ENCODE measurements around the gene ZNF385C. TPM values are rescaled to one million over a fixed set of nuclear protein-coding genes. Genes with fewer than 3 reads are reported as not detected.

Gene ZNF385C
- total and polyA plus RNA-seq, 2 experiments from 2014 or later = not detected

DNA sequence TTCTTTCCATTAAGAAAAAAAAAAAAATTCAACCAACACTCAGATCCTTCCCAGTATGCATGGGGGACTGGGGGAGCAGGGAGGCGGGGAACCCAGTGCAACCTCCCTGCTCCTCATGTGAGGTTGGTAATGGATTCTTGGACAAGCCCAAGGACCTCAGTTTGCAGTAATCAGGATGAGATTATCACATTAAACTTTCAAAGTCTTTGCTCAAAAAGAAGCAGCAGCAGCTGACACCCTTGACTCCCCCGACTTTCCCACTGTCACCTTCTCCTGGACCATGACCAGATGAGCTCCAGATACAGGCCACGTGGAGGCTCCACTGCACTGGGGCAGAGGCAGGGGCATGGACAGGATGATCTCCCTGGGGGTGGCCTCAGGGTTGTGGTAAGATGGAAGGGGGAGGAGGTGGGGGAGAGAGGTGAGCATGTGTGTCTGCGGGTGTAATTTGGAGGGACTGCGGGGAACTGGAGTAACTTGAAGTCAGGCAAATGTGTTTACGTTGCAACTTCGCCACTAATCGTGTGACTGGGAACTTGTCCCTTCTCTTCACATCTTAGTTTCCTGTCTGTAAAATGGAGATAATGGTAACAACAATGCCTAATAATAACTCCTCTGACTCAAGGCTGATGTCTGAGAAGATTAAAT, 19.8 kb downstream of the ZNF385C start:
- in situ Hi-C loops (cut with MboI) = no loop called here
- Histone ChIP-seq H3K4me1 (ENCODE audit: insufficient read depth) (no peaks in the 10 kb centered on the region), H3K36me3 (ENCODE audit: low read depth) (no peaks in the 10 kb centered on the region), H3K4me2 (ENCODE audit: unreplicated experiment) (no peak overlapping the region), H3K4me3 (no peak overlapping the region), H4K20me1 (ENCODE audit: insufficient read depth) (no peaks in the 10 kb centered on the region), H3K27me3 (replicated peaks; ENCODE audit: insufficient read depth) (no peaks in the 10 kb centered on the region; the same call in none of the 2 replicates), H3F3A (ENCODE audit: insufficient read depth) (no peaks in the 10 kb centered on the region), H2AFZ (no peak overlapping the region), H3K9ac (no peak overlapping the region), H3K27ac (no peak overlapping the region), H3K9me3 (ENCODE audit: low read depth) (no peaks in the 10 kb centered on the region), H3K9me2 (ENCODE audit: insufficient read depth) (no peaks in the 10 kb centered on the region), H3K79me2 (ENCODE audit: insufficient read depth) (no peaks in the 10 kb centered on the region)
- TF ChIP-seq EZH2 (IDR thresholded peaks at IDR 0.05; ENCODE audit: insufficient read depth, poor library complexity, severe bottlenecking) = no peak
- no peak for TF ChIP-seq EZH2phosphoT487 (IDR thresholded peaks at IDR 0.05; ENCODE audit: insufficient read depth, low read depth)
- WGBS, 2 experiments (ENCODE audit: low coverage in 1 of 2, low lambda C conversion rate in 2 of 2, missing lambda C conversion rate in 2 of 2) = 66 to 75% methylated on average over 6 to 8 of the region's 8 CpGs
- no peak for DNase-seq

DNA sequence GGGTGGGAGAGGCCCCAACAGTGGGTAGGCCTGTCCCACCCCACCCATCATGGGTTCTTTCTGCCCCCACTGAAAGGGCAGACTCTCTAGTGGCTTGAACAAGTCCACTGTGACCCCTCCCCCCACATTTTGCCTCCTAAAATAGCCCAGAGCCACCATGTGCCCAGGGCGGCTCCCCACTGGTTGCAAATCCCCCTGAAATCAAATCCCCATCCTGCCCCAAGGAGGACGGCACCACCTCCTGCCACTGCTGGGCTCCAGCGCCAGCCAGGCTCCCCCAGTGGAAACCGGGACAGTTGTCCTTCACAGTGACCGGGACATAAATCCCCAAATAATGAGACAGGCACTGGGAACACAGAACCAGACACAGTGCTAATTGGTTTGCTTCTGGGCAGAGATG, 20.5 kb downstream of the ZNF385C start:
- WGBS, 2 experiments (ENCODE audit: low coverage in 1 of 2, low lambda C conversion rate in 2 of 2, missing lambda C conversion rate in 2 of 2) = 77% methylated on average over 5 of the region's 5 CpGs
- Histone ChIP-seq H4K20me1 (ENCODE audit: insufficient read depth) (no peaks in the 10 kb centered on the region), H3K27ac (no peak overlapping the region), H3K9me2 (ENCODE audit: insufficient read depth) (no peaks in the 10 kb centered on the region), H3K9ac (no peak overlapping the region), H3K27me3 (replicated peaks; ENCODE audit: insufficient read depth) (peaks cover 5% of the 10 kb centered on the region), H3K36me3 (ENCODE audit: low read depth) (no peaks in the 10 kb centered on the region), H3K9me3 (ENCODE audit: low read depth) (no peaks in the 10 kb centered on the region), H3K4me1 (ENCODE audit: insufficient read depth) (no peaks in the 10 kb centered on the region), H3K79me2 (ENCODE audit: insufficient read depth) (no peaks in the 10 kb centered on the region), H2AFZ (no peak overlapping the region), H3K4me3 (no peak overlapping the region), H3F3A (ENCODE audit: insufficient read depth) (no peaks in the 10 kb centered on the region), H3K4me2 (ENCODE audit: unreplicated experiment) (no peak overlapping the region)
- no peak for DNase-seq
- no peak for TF ChIP-seq EZH2phosphoT487 (IDR thresholded peaks at IDR 0.05; ENCODE audit: insufficient read depth, low read depth)
- no peak for TF ChIP-seq EZH2 (IDR thresholded peaks at IDR 0.05; ENCODE audit: insufficient read depth, poor library complexity, severe bottlenecking)
- in situ Hi-C loops (cut with MboI) = no loop called here

DNA sequence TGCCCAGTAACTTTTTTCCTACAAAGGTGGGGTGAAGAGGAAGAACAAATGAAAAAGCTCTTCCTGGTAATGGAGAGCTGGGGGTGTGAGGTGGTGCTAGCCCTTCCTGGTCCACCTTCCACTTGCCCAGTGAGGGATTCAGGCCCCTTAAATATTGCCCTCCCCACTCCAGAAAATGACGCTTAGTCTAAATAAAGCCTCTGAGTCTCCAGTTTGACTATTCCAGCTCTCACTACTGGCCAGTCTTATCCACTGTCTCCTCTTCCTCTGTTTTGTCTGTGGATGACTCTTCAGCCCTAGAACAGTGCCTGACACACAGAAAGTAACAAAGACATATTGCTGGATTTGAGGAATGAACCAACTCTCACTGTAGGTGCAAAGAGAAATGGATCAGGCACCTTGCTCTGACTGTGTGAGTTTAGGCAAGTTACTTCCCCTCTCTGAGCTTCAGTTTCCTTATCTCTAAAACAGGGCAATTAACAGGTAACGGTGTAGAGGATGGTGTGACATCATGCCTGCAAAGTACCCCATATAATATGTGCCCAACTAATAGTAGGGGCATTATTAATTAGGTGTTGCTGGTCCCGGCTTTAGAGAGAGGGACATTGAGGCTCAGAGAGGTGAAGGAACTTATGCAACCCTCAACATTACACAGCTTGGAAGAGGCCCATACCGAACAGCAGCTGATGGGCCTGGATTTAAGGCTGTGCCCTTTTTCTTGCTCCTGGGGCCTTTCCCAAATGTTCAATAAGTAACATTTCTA, 21.3 kb downstream of the ZNF385C start:
- H3K79me2 ChIP-seq (ENCODE audit: insufficient read depth) = no peaks in the 10 kb centered on the region
- no peaks in the 10 kb centered on the region for H3K36me3 ChIP-seq (ENCODE audit: low read depth)
- no peaks in the 10 kb centered on the region for H3F3A ChIP-seq (ENCODE audit: insufficient read depth)
- no peak overlapping the region for H2AFZ ChIP-seq
- no peak overlapping the region for H3K4me3 ChIP-seq
- no peak overlapping the region for H3K27ac ChIP-seq
- no peaks in the 10 kb centered on the region for H3K9me2 ChIP-seq (ENCODE audit: insufficient read depth)
- H4K20me1 ChIP-seq (ENCODE audit: insufficient read depth) = no peaks in the 10 kb centered on the region
- WGBS, 2 experiments (ENCODE audit: low coverage in 1 of 2, low lambda C conversion rate in 2 of 2, missing lambda C conversion rate in 2 of 2) = 89 to 90% methylated on average over 4 of the region's 4 CpGs
- no peak overlapping the region for H3K4me2 ChIP-seq (ENCODE audit: unreplicated experiment)
- H3K4me1 ChIP-seq (ENCODE audit: insufficient read depth) = 0 out of 2 replicates have a peak, but pooled peaks cover 4% of the 10 kb centered on the region
- DNase-seq = no peak
- no peaks in the 10 kb centered on the region for H3K9me3 ChIP-seq (ENCODE audit: low read depth)
- no peak for TF ChIP-seq EZH2 (IDR thresholded peaks at IDR 0.05; ENCODE audit: insufficient read depth, poor library complexity, severe bottlenecking)
- no peak for TF ChIP-seq EZH2phosphoT487 (IDR thresholded peaks at IDR 0.05; ENCODE audit: insufficient read depth, low read depth)
- in situ Hi-C loops (cut with MboI) = no loop called here
- H3K9ac ChIP-seq = no peak overlapping the region
- H3K27me3 ChIP-seq (replicated peaks; ENCODE audit: insufficient read depth) = peaks cover 11% of the 10 kb centered on the region

DNA sequence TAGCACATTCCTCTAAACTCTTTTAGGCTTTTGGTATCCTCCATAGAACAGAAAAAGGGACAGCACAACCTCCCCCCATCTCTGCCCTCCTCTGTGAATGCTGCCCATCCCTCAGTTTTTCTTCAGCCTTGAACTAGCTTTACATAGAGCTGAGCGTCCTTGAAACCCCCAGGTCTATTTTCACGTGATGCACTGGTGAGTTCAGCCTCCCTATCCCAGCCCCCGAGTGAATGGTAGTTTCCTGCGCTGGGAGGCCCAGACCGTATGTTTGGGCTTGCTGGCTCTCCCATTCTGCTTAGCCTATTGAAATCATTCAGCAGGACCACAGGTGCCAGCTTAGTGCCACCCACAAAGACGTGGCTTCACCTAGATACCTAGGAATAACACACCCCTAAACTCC, 22.5 kb downstream of the ZNF385C start:
- no peak overlapping the region for H3K9ac ChIP-seq
- no peaks in the 10 kb centered on the region for H4K20me1 ChIP-seq (ENCODE audit: insufficient read depth)
- no peaks in the 10 kb centered on the region for H3K9me2 ChIP-seq (ENCODE audit: insufficient read depth)
- no peaks in the 10 kb centered on the region for H3K79me2 ChIP-seq (ENCODE audit: insufficient read depth)
- no peak overlapping the region for H2AFZ ChIP-seq
- H3K4me2 ChIP-seq (ENCODE audit: unreplicated experiment) = no peak overlapping the region
- no peak for TF ChIP-seq EZH2 (IDR thresholded peaks at IDR 0.05; ENCODE audit: insufficient read depth, poor library complexity, severe bottlenecking)
- no peak overlapping the region for H3K27ac ChIP-seq
- peaks cover 16% of the 10 kb centered on the region for H3K27me3 ChIP-seq (replicated peaks; ENCODE audit: insufficient read depth)
- no peaks in the 10 kb centered on the region for H3K9me3 ChIP-seq (ENCODE audit: low read depth)
- WGBS, 2 experiments (ENCODE audit: low coverage in 1 of 2, low lambda C conversion rate in 2 of 2, missing lambda C conversion rate in 2 of 2) = 53 to 58% methylated on average over 6 of the region's 6 CpGs
- in situ Hi-C loops (cut with MboI) = no loop called here
- 0 out of 2 replicates have a peak, but pooled peaks cover 4% of the 10 kb centered on the region for H3K4me1 ChIP-seq (ENCODE audit: insufficient read depth)
- no peaks in the 10 kb centered on the region for H3K36me3 ChIP-seq (ENCODE audit: low read depth)
- DNase-seq = no peak
- no peak overlapping the region for H3K4me3 ChIP-seq
- no peaks in the 10 kb centered on the region for H3F3A ChIP-seq (ENCODE audit: insufficient read depth)
